OCI-LY7 (cell line): Measurements from ENCODE around the gene UBQLN1.

Experiments
- EZH2phosphoT487 ChIP-seq: fragments of 200-600 bp; sonication (generic); IDR thresholded peaks from 2 replicates; pipeline ENCODE4 v1.6.1; 2018; ENCODE audit warnings: low read depth, borderline replicate concordance, mild to moderate bottlenecking, mixed run types, antibody characterized with exemption, low read length, moderate library complexity, mixed read lengths
- TF ChIP-seq, protein P1 (sequence below): fragments of 200-600 bp; sonication (generic); conservative IDR thresholded peaks from 2 replicates; pipeline ENCODE4 v1.5.1; 2014; ENCODE audit warnings: mild to moderate bottlenecking, antibody characterized with exemption, low read length, moderate library complexity, mixed read lengths

DNA sequence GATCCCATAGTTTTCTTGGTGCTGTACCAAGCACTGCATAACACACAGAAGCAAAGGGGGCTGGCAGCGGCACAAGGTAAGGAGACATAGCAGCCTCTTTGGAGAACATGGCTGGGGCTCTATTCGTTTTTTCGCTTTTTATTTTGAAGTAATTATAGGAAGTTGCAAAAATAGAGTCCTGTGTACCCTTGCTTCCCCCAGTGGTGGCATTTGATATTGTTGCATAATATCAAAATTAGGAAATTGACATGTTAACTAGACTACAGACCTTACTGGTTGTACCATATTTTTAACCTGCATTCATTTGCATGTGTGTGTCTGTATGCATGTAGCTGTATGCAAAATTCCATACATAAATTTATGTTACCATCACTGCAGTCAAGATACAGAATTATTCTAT lies 6.6 kb upstream of the UBQLN1 start:
- TF ChIP-seq, protein P1, sequence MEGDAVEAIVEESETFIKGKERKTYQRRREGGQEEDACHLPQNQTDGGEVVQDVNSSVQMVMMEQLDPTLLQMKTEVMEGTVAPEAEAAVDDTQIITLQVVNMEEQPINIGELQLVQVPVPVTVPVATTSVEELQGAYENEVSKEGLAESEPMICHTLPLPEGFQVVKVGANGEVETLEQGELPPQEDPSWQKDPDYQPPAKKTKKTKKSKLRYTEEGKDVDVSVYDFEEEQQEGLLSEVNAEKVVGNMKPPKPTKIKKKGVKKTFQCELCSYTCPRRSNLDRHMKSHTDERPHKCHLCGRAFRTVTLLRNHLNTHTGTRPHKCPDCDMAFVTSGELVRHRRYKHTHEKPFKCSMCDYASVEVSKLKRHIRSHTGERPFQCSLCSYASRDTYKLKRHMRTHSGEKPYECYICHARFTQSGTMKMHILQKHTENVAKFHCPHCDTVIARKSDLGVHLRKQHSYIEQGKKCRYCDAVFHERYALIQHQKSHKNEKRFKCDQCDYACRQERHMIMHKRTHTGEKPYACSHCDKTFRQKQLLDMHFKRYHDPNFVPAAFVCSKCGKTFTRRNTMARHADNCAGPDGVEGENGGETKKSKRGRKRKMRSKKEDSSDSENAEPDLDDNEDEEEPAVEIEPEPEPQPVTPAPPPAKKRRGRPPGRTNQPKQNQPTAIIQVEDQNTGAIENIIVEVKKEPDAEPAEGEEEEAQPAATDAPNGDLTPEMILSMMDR = peak; percentile 84
- no peak for TF ChIP-seq EZH2phosphoT487
